Thymus (tissue), 11 donors: ENCODE results near the gene BRAT1. TPM values are rescaled to one million over a fixed set of nuclear protein-coding genes. Genes with fewer than 3 reads are reported as not detected.

Source experiments
- DNase-seq, 9 donors: peaks; one replicate each; pipeline ENCODE4 v3.0.0-alpha.2; 2013; ENCODE audit warnings: low spot score in 9 of 9, low read depth in 6 of 9, missing footprints in 1 of 9
- H3K27ac ChIP-seq, 2 donors: one replicate each; pipeline ENCODE4 v1.5.1; 2013; ENCODE audit warnings: control low read depth in 1 of 2, low read depth in 1 of 2, low read length in 1 of 2, mild to moderate bottlenecking in 1 of 2, moderate library complexity in 1 of 2
- H3K27me3 ChIP-seq, 2 donors: one replicate each; pipeline ENCODE4 v1.5.1; 2013; ENCODE audit warnings: low read length in 1 of 2; ENCODE audit not compliant: control insufficient read depth in 2 of 2, insufficient read depth in 1 of 2
- H3K36me3 ChIP-seq, 2 donors: one replicate each; pipeline ENCODE4 v1.5.1; 2013; ENCODE audit warnings: low read length in 1 of 2, mild to moderate bottlenecking in 1 of 2, moderate library complexity in 1 of 2; ENCODE audit not compliant: control insufficient read depth in 2 of 2, insufficient read depth in 2 of 2
- H3K4me1 ChIP-seq, 2 donors: one replicate each; pipeline ENCODE4 v1.5.1; 2013; ENCODE audit warnings: low read length in 2 of 2; ENCODE audit not compliant: control insufficient read depth in 2 of 2, insufficient read depth in 2 of 2
- H3K4me3 ChIP-seq, 2 donors: one replicate each; pipeline ENCODE4 v1.5.1; 2013; ENCODE audit warnings: low read length in 2 of 2, control low read depth in 1 of 2, mild to moderate bottlenecking in 1 of 2
- H3K9me3 ChIP-seq, 2 donors: one replicate each; pipeline ENCODE4 v1.5.1; 2013; ENCODE audit warnings: low read length in 1 of 2, mild to moderate bottlenecking in 1 of 2; ENCODE audit not compliant: control insufficient read depth in 2 of 2, insufficient read depth in 1 of 2
- WGBS: extraction: QIAGEN DNeasy Blood & Tissue Kit; methylation state at CpG from one replicate; pipeline ENCODE4 v1.1.7; 2013; 5-methylcytosine and 5-hydroxymethylcytosine counted together
- polyA plus RNA-seq: library from polyadenylated mRNA; stranded (reverse); fragments of 200-250 nt; gene quantifications from one replicate; pipeline ENCODE4 v1.2.3, GENCODE V29; 2013
- total RNA-seq: library from RNA; stranded (reverse); fragments of 120-200 nt; gene quantifications from one replicate; pipeline ENCODE4 v1.2.4, GENCODE V29; 2013
- donor health status: healthy.

The BRAT1 gene
- total and polyA plus RNA-seq, 2 donors, result 19.9 to 40.8 TPM

GRCh38 chr7:2575733-2576340 lies 20.5 kb upstream of the BRAT1 start:
- H3K36me3 ChIP-seq, result peaks cover 3 to 11% of the 10 kb centered on the region in 2 donors

GRCh38 chr7:2575046-2575732 lies 19.9 kb upstream of the BRAT1 start:
- no peaks in the 10 kb centered on the region for H3K4me1 ChIP-seq
- peaks cover 0 to 3% of the 10 kb centered on the region in 2 donors for H3K9me3 ChIP-seq
- DNase-seq, result no peak
- no peak overlapping the region for H3K27ac ChIP-seq
- 78% methylated on average over 21 of the region's 21 CpGs for whole genome bisulfite sequencing
- no peaks in the 10 kb centered on the region for H3K27me3 ChIP-seq
- no peak overlapping the region for H3K4me3 ChIP-seq
- peaks cover 3 to 11% of the 10 kb centered on the region in 2 donors for H3K36me3 ChIP-seq

More at GRCh38 chr7:2575733-2576340, 20.5 kb upstream of the BRAT1 start:
- Histone ChIP-seq H3K4me3 (no peak overlapping the region), H3K4me1 (no peaks in the 10 kb centered on the region), H3K27me3 (no peaks in the 10 kb centered on the region), H3K9me3 (peaks cover 0 to 3% of the 10 kb centered on the region in 2 donors), H3K27ac (no peak overlapping the region)
- DNase-seq, result no peak
- 94% methylated on average over 21 of the region's 21 CpGs for WGBS

GRCh38 chr7:2573761-2574160 lies 18.4 kb upstream of the BRAT1 start:
- DNase-seq, result no peak
- 97% methylated on average over 9 of the region's 9 CpGs for WGBS
- Histone ChIP-seq H3K36me3 (peaks cover 3 to 11% of the 10 kb centered on the region in 2 donors), H3K4me3 (no peak overlapping the region), H3K9me3 (peaks cover 0 to 3% of the 10 kb centered on the region in 2 donors), H3K27ac (no peak overlapping the region), H3K4me1 (no peaks in the 10 kb centered on the region), H3K27me3 (no peaks in the 10 kb centered on the region)

- no peak overlapping the region for H3K27ac ChIP-seq
- DNase-seq, result no peak
- 95% methylated on average over 22 of the region's 22 CpGs for WGBS
- H3K36me3 ChIP-seq, result peaks cover 0 to 7% of the 10 kb centered on the region in 2 donors
- H3K4me1 ChIP-seq, result peaks cover 0 to 4% of the 10 kb centered on the region in 2 donors
- no peaks in the 10 kb centered on the region for H3K27me3 ChIP-seq
- no peak overlapping the region for H3K4me3 ChIP-seq
- H3K9me3 ChIP-seq, result peaks cover 0 to 3% of the 10 kb centered on the region in 2 donors
These were observed 16.9 kb upstream of the BRAT1 start for GRCh38 chr7:2572101-2572842.

GRCh38 chr7:2571409-2571808 lies 16.1 kb upstream of the BRAT1 start:
- Histone ChIP-seq H3K9me3 (no peaks in the 10 kb centered on the region), H3K36me3 (peaks cover 0 to 7% of the 10 kb centered on the region in 2 donors), H3K4me1 (peaks cover 0 to 4% of the 10 kb centered on the region in 2 donors), H3K27ac (no peak overlapping the region), H3K27me3 (no peaks in the 10 kb centered on the region), H3K4me3 (no peak overlapping the region)
- WGBS, result 95% methylated on average over 15 of the region's 15 CpGs
- no peak for DNase-seq

- no peak for DNase-seq
- Histone ChIP-seq H3K9me3 (no peaks in the 10 kb centered on the region), H3K27ac (no peak overlapping the region), H3K36me3 (peaks cover 0 to 7% of the 10 kb centered on the region in 2 donors), H3K4me1 (peaks cover 0 to 4% of the 10 kb centered on the region in 2 donors), H3K4me3 (no peak overlapping the region), H3K27me3 (no peaks in the 10 kb centered on the region)
- WGBS, result 97% methylated on average over 16 of the region's 16 CpGs
These were observed 14.7 kb upstream of the BRAT1 start for GRCh38 chr7:2570021-2570420.

GRCh38 chr7:2569421-2569820 lies 14.1 kb upstream of the BRAT1 start:
- no peak overlapping the region for H3K4me3 ChIP-seq
- no peak overlapping the region for H3K27ac ChIP-seq
- H3K4me1 ChIP-seq, result peaks cover 0 to 4% of the 10 kb centered on the region in 2 donors
- no peaks in the 10 kb centered on the region for H3K27me3 ChIP-seq
- WGBS, result 97% methylated on average over 14 of the region's 14 CpGs
- no peak for DNase-seq
- H3K36me3 ChIP-seq, result peaks cover 0 to 7% of the 10 kb centered on the region in 2 donors
- no peaks in the 10 kb centered on the region for H3K9me3 ChIP-seq

- no peaks in the 10 kb centered on the region for H3K27me3 ChIP-seq
- DNase-seq, result no peak
- H3K9me3 ChIP-seq, result no peaks in the 10 kb centered on the region
- no peak overlapping the region for H3K4me3 ChIP-seq
- H3K27ac ChIP-seq, result no peak overlapping the region
- H3K36me3 ChIP-seq, result peaks cover 0 to 4% of the 10 kb centered on the region in 2 donors
- 97% methylated on average over 24 of the region's 24 CpGs for WGBS
- H3K4me1 ChIP-seq, result peaks cover 0 to 4% of the 10 kb centered on the region in 2 donors
These were observed 13.3 kb upstream of the BRAT1 start for GRCh38 chr7:2568521-2569223.
